ENCODE data around the gene MEX3D.

MEX3D gene

DNA sequence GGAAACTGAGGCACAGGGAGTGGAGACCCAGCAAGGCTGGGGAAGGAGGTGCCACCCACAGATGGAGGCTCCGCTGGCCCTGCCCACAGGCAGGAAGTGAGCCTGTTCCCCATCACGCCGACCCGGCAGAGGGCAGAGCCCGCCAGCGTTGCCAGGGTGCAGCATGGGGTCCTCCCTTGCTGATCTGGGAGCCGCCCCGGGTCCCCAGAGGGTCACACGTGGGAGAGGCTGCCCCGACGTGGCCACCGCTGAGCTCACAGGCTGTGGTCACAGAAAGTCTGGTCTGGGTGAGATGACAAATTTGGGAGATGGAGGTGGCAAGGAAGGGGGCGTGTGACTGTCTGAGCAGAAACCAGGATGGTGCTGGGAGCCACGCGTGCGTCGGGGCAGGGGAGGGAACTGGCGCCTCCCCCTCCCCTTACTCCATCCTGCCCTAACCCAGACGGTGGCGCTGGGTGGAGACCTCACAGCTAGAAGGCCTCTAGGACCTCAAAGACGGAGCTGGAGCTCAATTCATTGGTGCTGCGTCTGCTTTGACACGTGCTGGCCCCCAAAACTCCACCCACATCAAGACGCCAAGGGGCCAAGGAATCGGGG, 7.7 kb downstream of the MEX3D start:
- Histone ChIP-seq H3K36me3 (ENCODE audit: insufficient read depth, insufficient read length, low read length) (peaks cover 76% of the 10 kb centered on the region), H3K9ac (ENCODE audit: insufficient read length, low read depth) (peak overlapping the region; percentile 10)

DNA sequence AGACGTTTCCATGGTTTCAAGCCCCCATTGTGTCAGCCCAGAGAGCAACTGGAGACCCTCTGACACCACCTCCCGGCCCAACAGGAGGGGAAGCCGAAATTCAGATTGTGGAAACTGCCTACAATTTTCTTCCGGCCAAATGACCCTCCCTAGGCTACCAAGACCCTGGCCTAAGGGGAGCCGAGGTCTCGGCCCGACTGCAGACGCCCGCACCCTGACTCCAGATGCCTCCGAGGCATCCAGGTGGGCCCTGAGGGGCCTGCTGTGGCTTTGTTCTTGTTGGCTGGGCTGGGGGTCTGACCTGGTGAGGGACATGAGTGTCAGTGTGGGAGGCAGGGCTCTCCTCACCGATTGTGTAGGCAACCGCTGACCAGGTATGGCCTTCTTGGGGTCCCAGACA, 9.6 kb downstream of the MEX3D start:
- peaks cover 69% of the 10 kb centered on the region for H3K36me3 ChIP-seq (ENCODE audit: insufficient read depth, insufficient read length, low read length)
- H3K4me1 ChIP-seq (ENCODE audit: insufficient read depth, insufficient read length): peaks cover 20% of the 10 kb centered on the region
- H3K9me3 ChIP-seq (ENCODE audit: insufficient read depth, low read length): no peaks in the 10 kb centered on the region
- TF ChIP-seq ZNF274 (IDR thresholded peaks at IDR 0.05; ENCODE audit: low read depth, low read length) (no peak), YY1 (IDR thresholded peaks at IDR 0.05; ENCODE audit: insufficient read depth, insufficient read length) (no peak)
- no peak for DNase-seq (ENCODE audit: low read depth, low spot score)
- no peak overlapping the region for H3K4me3 ChIP-seq (ENCODE audit: insufficient read length, low read depth)
- H3K9ac ChIP-seq (ENCODE audit: insufficient read length, low read depth): peak overlapping the region; percentile 32
- no peaks in the 10 kb centered on the region for H3K27me3 ChIP-seq (ENCODE audit: insufficient read depth, insufficient read length)

More for the DNA sequence above, 7.7 kb downstream of the MEX3D start:
- no peak for TF ChIP-seq SUZ12 (IDR thresholded peaks at IDR 0.05; ENCODE audit: extremely low read depth, insufficient read depth, insufficient read length)
- Histone ChIP-seq H3K9me3 (ENCODE audit: insufficient read depth, low read length) (no peaks in the 10 kb centered on the region), H3K4me3 (ENCODE audit: insufficient read length, low read depth) (no peak overlapping the region), H3K4me1 (ENCODE audit: insufficient read depth, insufficient read length) (peaks cover 18% of the 10 kb centered on the region), H3K27me3 (ENCODE audit: insufficient read depth, insufficient read length) (no peaks in the 10 kb centered on the region)
- no peak for DNase-seq (ENCODE audit: low read depth, low spot score)

DNA sequence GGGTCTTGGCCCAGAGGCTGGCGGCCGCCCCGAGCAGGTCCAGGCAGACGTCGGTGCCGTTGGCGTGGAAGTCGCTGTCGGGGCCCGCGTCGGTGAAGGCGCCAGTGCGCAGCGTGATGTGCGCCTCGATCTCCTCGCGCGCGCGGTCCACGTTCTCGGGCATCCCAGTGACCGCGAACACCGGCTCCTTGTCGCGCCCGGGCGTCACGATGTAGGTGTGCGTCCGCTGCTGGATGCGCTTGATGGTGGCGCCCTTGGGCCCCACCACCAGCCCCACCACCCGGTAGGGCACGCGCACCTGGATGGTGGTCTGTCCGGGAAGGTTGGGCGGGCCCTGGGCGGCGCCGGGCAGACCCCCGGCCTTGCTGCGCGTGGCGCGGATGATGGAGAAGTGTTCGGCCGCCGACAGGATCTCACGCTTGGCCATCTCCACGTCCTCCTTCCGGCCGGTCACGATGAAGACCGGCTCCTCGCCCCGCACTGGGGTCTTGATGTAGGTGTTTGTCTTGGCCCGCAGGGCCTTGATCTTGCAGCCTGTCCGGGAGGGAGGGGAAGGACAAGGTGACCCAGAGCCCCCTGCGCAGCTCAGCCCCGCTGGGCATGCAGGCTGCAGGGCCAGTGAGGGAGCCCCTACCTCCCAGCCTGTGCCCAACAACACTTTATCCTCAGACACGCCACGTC, 11.6 kb downstream of the MEX3D start:
- Histone ChIP-seq H3K9me3 (ENCODE audit: insufficient read depth, low read length) (no peaks in the 10 kb centered on the region), H3K9ac (ENCODE audit: insufficient read length, low read depth) (no peak overlapping the region), H3K4me1 (ENCODE audit: insufficient read depth, insufficient read length) (peaks cover 21% of the 10 kb centered on the region), H3K4me3 (ENCODE audit: insufficient read length, low read depth) (no peak overlapping the region), H3K27me3 (ENCODE audit: insufficient read depth, insufficient read length) (no peaks in the 10 kb centered on the region), H3K36me3 (ENCODE audit: insufficient read depth, insufficient read length, low read length) (peaks cover 54% of the 10 kb centered on the region)
- TF ChIP-seq ZNF274 (IDR thresholded peaks at IDR 0.05; ENCODE audit: low read depth, low read length) (no peak), SUZ12 (IDR thresholded peaks at IDR 0.05; ENCODE audit: extremely low read depth, insufficient read depth, insufficient read length) (no peak), YY1 (IDR thresholded peaks at IDR 0.05; ENCODE audit: insufficient read depth, insufficient read length) (no peak)
- no peak for DNase-seq (ENCODE audit: low read depth, low spot score)

DNA sequence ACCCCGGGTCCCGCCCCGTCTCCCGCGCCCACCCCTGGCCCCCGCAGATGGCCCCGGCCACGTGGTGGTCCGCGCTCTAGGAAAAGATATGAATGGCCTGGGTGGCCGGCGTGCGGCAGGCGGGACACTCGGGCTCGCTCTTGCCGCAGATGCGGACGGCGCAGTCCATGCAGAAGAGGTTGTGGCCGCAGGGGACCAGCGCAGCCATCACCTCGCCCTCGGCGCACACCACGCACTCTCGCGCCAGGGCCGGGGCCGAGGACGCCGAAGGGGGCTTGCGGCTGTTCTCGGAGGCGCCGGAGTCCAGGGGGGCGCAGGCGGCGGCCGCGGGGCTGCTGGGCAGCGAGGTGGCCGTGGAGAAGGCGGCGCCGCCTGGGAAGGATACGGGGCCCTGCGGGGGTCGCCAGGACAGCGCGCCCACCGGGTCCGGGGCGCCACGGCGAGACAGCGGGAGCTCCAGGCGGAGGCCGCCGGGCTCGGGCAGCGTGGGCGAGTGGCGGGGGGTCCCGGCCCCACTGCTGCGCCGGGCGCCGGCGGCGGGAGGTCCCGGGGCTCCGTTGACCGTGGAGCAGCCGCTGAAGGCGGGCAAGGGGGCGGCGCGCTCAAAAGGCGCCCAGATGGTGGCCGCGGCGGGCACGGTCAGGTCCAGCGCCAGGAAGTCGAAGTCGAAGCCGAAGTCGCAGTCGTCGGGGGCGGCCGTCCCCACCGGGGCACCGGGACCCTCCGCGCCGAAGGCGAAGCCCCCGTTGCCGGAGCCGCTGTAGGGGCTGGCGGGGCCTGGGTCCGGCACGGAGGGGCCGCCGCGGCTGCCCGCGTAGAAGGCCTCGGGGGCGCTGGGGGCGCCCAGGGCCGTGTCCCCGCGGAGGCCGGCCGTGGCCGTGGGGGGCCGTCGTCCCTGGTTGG, 12.4 kb downstream of the MEX3D start:
- no peak overlapping the region for H3K9ac ChIP-seq (ENCODE audit: insufficient read length, low read depth)
- no peaks in the 10 kb centered on the region for H3K9me3 ChIP-seq (ENCODE audit: insufficient read depth, low read length)
- DNase-seq (ENCODE audit: low read depth, low spot score): no peak
- no peak for TF ChIP-seq YY1 (IDR thresholded peaks at IDR 0.05; ENCODE audit: insufficient read depth, insufficient read length)
- TF ChIP-seq SUZ12 (IDR thresholded peaks at IDR 0.05; ENCODE audit: extremely low read depth, insufficient read depth, insufficient read length): no peak
- TF ChIP-seq ZNF274 (IDR thresholded peaks at IDR 0.05; ENCODE audit: low read depth, low read length): no peak
- H3K36me3 ChIP-seq (ENCODE audit: insufficient read depth, insufficient read length, low read length): peaks cover 47% of the 10 kb centered on the region
- peaks cover 15% of the 10 kb centered on the region for H3K4me1 ChIP-seq (ENCODE audit: insufficient read depth, insufficient read length)
- H3K4me3 ChIP-seq (ENCODE audit: insufficient read length, low read depth): no peak overlapping the region
- no peaks in the 10 kb centered on the region for H3K27me3 ChIP-seq (ENCODE audit: insufficient read depth, insufficient read length)

DNA sequence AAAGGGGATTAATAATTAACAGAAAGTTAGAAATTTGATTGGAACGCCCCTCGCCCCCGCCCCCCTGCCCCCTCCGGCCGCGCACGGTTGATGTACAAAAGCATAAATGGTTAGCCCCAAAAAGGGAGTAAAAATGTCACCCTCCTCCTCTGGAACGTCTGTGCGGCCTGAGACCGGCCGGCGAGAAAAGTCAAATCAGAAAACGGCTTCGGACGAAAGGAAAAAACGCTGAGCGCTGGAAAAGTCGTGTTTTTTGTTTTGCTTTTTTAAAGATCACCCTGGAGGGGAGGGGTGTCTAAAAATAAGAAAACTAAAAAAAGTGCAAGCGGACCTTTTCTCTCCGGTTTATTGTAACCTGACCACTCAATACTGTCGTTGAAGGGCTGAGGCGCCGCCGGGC, 13.2 kb downstream of the MEX3D start:
- Histone ChIP-seq H3K9ac (ENCODE audit: insufficient read length, low read depth) (no peak overlapping the region), H3K27me3 (ENCODE audit: insufficient read depth, insufficient read length) (no peaks in the 10 kb centered on the region), H3K9me3 (ENCODE audit: insufficient read depth, low read length) (no peaks in the 10 kb centered on the region), H3K36me3 (ENCODE audit: insufficient read depth, insufficient read length, low read length) (peaks cover 39% of the 10 kb centered on the region), H3K4me1 (ENCODE audit: insufficient read depth, insufficient read length) (peaks cover 11% of the 10 kb centered on the region), H3K4me3 (ENCODE audit: insufficient read length, low read depth) (no peak overlapping the region)
- no peak for TF ChIP-seq SUZ12 (IDR thresholded peaks at IDR 0.05; ENCODE audit: extremely low read depth, insufficient read depth, insufficient read length)
- TF ChIP-seq YY1 (IDR thresholded peaks at IDR 0.05; ENCODE audit: insufficient read depth, insufficient read length): no peak
- TF ChIP-seq ZNF274 (IDR thresholded peaks at IDR 0.05; ENCODE audit: low read depth, low read length): no peak
- no peak for DNase-seq (ENCODE audit: low read depth, low spot score)

DNA sequence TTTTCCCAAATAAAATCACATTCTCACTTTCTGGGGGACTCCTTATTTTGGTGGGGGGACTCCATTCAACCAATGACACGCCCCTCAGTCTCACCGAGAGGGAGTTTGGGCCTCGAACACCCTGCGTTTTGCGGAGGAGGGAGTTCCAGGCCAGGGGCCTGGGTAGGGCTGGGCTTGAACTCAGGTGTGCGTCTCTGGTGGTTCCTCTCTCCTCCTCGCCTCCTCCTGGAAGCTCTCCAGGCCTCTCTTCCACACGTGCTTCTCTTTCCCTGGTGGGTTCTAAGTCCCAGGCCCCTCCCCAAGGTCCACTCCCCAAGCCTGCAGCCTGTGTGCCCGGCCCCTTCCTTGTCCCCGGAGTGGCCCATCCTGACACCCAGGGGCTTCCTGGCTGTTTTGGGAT, 14.7 kb downstream of the MEX3D start:
- Histone ChIP-seq H3K4me1 (ENCODE audit: insufficient read depth, insufficient read length) (peaks cover 11% of the 10 kb centered on the region), H3K9ac (ENCODE audit: insufficient read length, low read depth) (no peak overlapping the region), H3K36me3 (ENCODE audit: insufficient read depth, insufficient read length, low read length) (peaks cover 29% of the 10 kb centered on the region), H3K27me3 (ENCODE audit: insufficient read depth, insufficient read length) (no peaks in the 10 kb centered on the region), H3K9me3 (ENCODE audit: insufficient read depth, low read length) (no peaks in the 10 kb centered on the region), H3K4me3 (ENCODE audit: insufficient read length, low read depth) (no peak overlapping the region)
- TF ChIP-seq ZNF274 (IDR thresholded peaks at IDR 0.05; ENCODE audit: low read depth, low read length) (no peak), SUZ12 (IDR thresholded peaks at IDR 0.05; ENCODE audit: extremely low read depth, insufficient read depth, insufficient read length) (no peak), YY1 (IDR thresholded peaks at IDR 0.05; ENCODE audit: insufficient read depth, insufficient read length) (no peak)
- no peak for DNase-seq (ENCODE audit: low read depth, low spot score)
